ENCODE results near the gene SPHK1.

SPHK1 gene

DNA sequence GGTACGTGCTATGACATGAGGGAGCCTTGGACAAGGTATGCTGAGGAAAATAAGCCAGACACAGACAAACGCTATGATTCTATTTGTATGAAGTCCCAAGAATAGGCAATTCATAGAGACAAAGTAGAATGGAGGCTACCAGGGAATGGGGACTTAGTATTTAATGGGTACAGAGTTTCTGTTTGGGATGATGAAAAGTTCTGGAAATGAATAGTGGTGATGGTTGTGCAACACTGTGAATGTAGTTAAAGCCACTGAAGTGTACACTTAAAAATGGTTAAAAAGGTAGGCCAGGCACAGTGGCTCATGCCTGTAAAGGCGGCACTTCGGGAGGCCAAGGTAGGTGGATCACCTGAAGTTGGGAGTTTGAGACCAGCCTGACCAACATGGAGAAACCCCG is 33.9 kb upstream of the SPHK1 start:
- H2AFZ ChIP-seq (ENCODE audit: low read depth, low read length): no peak overlapping the region
- H3K27ac ChIP-seq (ENCODE audit: low read length): no peak overlapping the region
- H3K4me3 ChIP-seq (ENCODE audit: low read length): no peak overlapping the region
- H3K79me2 ChIP-seq (ENCODE audit: low read length): peaks cover 6% of the 10 kb centered on the region
- H3K9ac ChIP-seq (ENCODE audit: low read length): no peak overlapping the region
- H3K36me3 ChIP-seq (replicated peaks; ENCODE audit: low read depth, low read length): no peaks in the 10 kb centered on the region
- H4K20me1 ChIP-seq (ENCODE audit: insufficient read depth, low read length): no peaks in the 10 kb centered on the region
- H3K4me1 ChIP-seq (ENCODE audit: low read length): peaks cover 9% of the 10 kb centered on the region
- H3K9me3 ChIP-seq (ENCODE audit: insufficient read depth, low read length): no peaks in the 10 kb centered on the region
- no peak for TF ChIP-seq EZH2phosphoT487 (IDR thresholded peaks at IDR 0.05; ENCODE audit: low read depth)
- TF ChIP-seq, protein P1, sequence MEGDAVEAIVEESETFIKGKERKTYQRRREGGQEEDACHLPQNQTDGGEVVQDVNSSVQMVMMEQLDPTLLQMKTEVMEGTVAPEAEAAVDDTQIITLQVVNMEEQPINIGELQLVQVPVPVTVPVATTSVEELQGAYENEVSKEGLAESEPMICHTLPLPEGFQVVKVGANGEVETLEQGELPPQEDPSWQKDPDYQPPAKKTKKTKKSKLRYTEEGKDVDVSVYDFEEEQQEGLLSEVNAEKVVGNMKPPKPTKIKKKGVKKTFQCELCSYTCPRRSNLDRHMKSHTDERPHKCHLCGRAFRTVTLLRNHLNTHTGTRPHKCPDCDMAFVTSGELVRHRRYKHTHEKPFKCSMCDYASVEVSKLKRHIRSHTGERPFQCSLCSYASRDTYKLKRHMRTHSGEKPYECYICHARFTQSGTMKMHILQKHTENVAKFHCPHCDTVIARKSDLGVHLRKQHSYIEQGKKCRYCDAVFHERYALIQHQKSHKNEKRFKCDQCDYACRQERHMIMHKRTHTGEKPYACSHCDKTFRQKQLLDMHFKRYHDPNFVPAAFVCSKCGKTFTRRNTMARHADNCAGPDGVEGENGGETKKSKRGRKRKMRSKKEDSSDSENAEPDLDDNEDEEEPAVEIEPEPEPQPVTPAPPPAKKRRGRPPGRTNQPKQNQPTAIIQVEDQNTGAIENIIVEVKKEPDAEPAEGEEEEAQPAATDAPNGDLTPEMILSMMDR (IDR thresholded peaks at IDR 0.05; ENCODE audit: low read depth, low read length): no peak
- H3K4me2 ChIP-seq (ENCODE audit: low read length): no peak overlapping the region
- H3K27me3 ChIP-seq (ENCODE audit: low read depth, low read length): no peaks in the 10 kb centered on the region

DNA sequence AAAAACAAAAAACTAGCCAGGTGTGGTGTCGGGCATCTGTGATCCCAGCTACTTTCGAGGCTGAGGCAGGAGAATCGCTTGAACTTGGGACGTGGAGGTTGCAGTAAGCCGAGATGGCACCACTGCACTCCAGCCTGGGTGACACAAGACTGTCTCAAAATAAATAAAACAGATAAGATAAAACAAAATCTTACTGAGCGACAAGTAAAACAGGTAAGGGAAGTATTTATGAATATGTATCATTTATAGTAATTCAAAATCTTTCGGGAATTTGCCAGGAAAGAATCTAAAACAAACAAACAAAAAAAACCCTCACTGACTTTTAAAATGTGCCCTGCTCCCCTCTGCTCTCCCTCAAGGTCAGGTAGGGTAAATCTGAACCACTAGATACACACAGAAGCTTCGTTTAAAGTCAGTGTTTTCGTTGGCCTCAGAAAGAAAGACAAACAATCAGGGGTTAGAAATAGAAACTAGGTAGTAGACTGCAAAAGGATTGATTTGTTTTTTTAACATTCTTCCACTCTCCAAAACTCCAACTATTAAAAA is 32.8 kb upstream of the SPHK1 start:
- Histone ChIP-seq H3K27ac (ENCODE audit: low read length) (no peak overlapping the region), H3K9me3 (ENCODE audit: insufficient read depth, low read length) (no peaks in the 10 kb centered on the region), H3K36me3 (replicated peaks; ENCODE audit: low read depth, low read length) (no peaks in the 10 kb centered on the region), H3K4me3 (ENCODE audit: low read length) (no peak overlapping the region), H3K27me3 (ENCODE audit: low read depth, low read length) (no peaks in the 10 kb centered on the region), H3K9ac (ENCODE audit: low read length) (no peak overlapping the region), H3K4me2 (ENCODE audit: low read length) (no peak overlapping the region), H4K20me1 (ENCODE audit: insufficient read depth, low read length) (no peaks in the 10 kb centered on the region), H3K79me2 (ENCODE audit: low read length) (peaks cover 6% of the 10 kb centered on the region), H2AFZ (ENCODE audit: low read depth, low read length) (no peak overlapping the region), H3K4me1 (ENCODE audit: low read length) (peaks cover 9% of the 10 kb centered on the region)
- TF ChIP-seq EZH2phosphoT487 (IDR thresholded peaks at IDR 0.05; ENCODE audit: low read depth): no peak
- TF ChIP-seq, protein P1 (IDR thresholded peaks at IDR 0.05; ENCODE audit: low read depth, low read length): no peak

DNA sequence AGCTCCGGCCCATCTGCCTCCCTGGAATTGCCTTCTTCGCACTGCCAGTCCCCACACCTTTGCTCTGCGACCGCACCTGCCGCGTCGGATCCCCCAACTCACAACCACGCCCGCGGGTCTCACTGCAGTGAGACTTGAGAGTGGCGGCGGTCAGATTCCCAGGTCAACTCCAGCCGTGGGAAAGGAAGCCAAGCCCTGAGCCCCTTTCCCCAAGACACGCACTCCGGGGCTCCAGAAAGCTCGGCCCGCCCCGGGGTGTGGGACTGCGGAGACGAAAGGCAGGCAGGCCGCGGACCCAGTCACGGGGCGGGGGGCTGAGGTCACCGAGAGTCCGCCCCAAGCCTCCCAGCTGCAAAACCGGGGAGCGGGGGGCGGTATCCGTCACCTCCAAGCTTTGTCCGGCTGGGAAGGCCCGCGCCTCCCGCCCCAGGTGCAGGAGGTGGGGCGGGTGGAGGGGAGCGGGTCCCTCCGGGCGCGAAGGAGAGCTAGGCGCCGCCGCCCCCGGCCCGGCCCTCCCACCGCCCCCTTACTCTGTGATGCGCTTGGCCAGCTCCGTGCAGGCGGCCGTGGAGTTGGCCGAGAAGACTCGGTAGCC is 31.3 kb upstream of the SPHK1 start:
- Histone ChIP-seq H3K27ac (ENCODE audit: low read length) (no peak overlapping the region), H3K36me3 (replicated peaks; ENCODE audit: low read depth, low read length) (no peaks in the 10 kb centered on the region), H3K9me3 (ENCODE audit: insufficient read depth, low read length) (no peaks in the 10 kb centered on the region), H3K4me2 (ENCODE audit: low read length) (peak overlapping the region; percentile 93), H3K4me3 (ENCODE audit: low read length) (peak overlapping the region; percentile 93), H3K9ac (ENCODE audit: low read length) (peak overlapping the region; percentile 80), H3K79me2 (ENCODE audit: low read length) (peaks cover 6% of the 10 kb centered on the region), H4K20me1 (ENCODE audit: insufficient read depth, low read length) (no peaks in the 10 kb centered on the region), H3K4me1 (ENCODE audit: low read length) (peaks cover 19% of the 10 kb centered on the region), H3K27me3 (ENCODE audit: low read depth, low read length) (no peaks in the 10 kb centered on the region), H2AFZ (ENCODE audit: low read depth, low read length) (peak overlapping the region; percentile 95; the same call in 1 of the 2 replicates)
- TF ChIP-seq, protein P1 (IDR thresholded peaks at IDR 0.05; ENCODE audit: low read depth, low read length): no peak
- TF ChIP-seq EZH2phosphoT487 (IDR thresholded peaks at IDR 0.05; ENCODE audit: low read depth): no peak

DNA sequence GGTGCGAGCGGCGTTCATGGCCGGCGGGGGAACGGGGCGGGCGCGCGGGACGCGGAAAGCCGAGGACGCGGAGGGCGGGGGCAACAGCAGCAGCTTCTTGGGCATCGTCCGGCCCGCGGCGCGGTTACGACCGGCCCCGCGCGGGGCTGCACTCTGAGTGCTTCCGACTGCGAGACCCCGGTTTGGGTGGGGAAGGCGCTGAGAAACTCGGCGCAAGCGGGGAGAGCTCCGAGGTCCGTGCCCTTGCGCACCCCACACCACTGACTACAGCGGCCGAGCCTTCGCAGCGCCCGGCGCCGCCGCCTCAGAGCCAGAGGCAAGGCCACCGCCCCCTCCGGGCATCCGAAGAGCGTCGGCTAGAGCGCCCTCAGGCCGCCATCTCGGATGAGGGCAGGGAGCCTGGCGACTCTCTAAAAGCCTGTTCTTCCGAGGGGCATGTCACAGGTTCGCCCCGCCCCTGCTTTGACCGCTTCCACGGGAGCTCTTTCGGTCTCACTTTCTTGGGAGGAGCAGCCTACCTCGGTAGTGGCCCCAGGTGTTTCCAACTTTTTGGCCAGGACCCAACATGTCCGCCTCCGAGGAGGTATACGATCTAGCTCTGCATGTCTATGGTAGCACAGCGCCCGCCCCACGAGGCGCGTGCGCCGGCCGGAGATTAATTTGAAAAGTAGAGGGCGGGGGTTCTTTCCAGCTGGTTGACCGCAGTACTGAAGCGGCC is 30.7 kb upstream of the SPHK1 start, which contains the start of gene PRPSAP1:
Gene PRPSAP1, minus strand, starts transcription at position 318 of the 718 bp plus-strand sequence. Its CDS starts 213 bp downstream, at position 105.
- TF ChIP-seq EZH2phosphoT487 (IDR thresholded peaks at IDR 0.05; ENCODE audit: low read depth): no peak
- TF ChIP-seq, protein P1 (IDR thresholded peaks at IDR 0.05; ENCODE audit: low read depth, low read length): no peak
- H3K4me1 ChIP-seq (ENCODE audit: low read length): peaks cover 19% of the 10 kb centered on the region
- H3K9ac ChIP-seq (ENCODE audit: low read length): peak within 1 kb of the TSS; percentile 80

More for the DNA sequence above, 30.7 kb upstream of the SPHK1 start, which contains the start of gene PRPSAP1:
- Histone ChIP-seq H3K27ac (ENCODE audit: low read length) (peak within 1 kb of the TSS; percentile 74), H3K79me2 (ENCODE audit: low read length) (peaks cover 6% of the 10 kb centered on the region), H3K4me3 (ENCODE audit: low read length) (peak within 1 kb of the TSS; percentile 93), H4K20me1 (ENCODE audit: insufficient read depth, low read length) (no peaks in the 10 kb centered on the region), H3K36me3 (replicated peaks; ENCODE audit: low read depth, low read length) (no peaks in the 10 kb centered on the region), H2AFZ (ENCODE audit: low read depth, low read length) (peak within 1 kb of the TSS; percentile 95), H3K9me3 (ENCODE audit: insufficient read depth, low read length) (no peaks in the 10 kb centered on the region), H3K4me2 (ENCODE audit: low read length) (peak within 1 kb of the TSS; percentile 93), H3K27me3 (ENCODE audit: low read depth, low read length) (no peaks in the 10 kb centered on the region)

Data from OCI-LY3 (cell line).